AML-193 (cell line): ENCODE results near the gene ATXN1.
"Not testable (repeated sequence)": the region's sequence is repeated elsewhere in the genome, so short reads cannot be mapped to it uniquely, and the experiment has no call there.

Source experiments
- DNase-seq, 2 experiments: peaks; one replicate each; lab custom pipeline; 2025; lab: John Stamatoyannopoulos, UW

The ATXN1 gene

DNA sequence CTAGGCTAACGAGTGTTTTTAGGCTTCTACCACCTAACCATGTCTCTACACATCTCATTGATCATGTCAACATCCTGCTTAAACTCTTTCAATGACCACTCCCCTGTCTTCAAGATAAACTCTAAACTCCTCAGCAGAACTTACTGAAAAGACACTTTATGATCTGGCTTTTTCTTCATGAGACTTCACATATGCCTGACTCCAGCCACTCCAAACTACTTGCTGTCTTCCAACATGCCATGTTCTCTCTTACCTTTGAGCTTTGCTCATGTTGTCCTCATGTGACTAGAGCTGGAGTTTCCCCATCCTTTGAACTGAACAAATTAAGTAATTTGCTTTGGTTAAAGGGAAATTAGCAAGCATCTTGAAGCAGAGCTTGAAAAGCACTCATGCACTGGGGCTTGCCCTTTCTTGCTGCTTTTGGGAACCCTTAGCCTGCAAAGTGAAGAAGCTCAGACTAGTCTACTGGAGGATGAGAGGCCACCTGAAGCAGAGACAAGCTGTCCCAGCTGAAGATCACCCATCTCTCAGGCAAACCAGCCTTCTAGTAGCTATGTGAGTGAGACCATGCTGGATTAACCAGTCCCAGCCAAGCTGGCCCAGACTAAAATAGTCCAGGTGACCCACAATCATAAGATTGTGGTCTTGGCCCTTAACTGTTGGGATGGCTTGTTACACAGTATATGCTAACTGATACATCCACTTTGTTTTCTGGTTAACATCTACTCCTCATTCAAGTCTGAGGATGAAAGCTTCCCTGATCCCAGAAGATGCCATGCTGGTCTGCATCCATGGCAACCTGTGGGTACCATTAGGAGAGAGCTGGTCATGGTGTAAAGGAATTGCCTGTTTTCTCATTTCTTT is 287.1 kb downstream of the ATXN1 start:
- DNase-seq: no peak

DNA sequence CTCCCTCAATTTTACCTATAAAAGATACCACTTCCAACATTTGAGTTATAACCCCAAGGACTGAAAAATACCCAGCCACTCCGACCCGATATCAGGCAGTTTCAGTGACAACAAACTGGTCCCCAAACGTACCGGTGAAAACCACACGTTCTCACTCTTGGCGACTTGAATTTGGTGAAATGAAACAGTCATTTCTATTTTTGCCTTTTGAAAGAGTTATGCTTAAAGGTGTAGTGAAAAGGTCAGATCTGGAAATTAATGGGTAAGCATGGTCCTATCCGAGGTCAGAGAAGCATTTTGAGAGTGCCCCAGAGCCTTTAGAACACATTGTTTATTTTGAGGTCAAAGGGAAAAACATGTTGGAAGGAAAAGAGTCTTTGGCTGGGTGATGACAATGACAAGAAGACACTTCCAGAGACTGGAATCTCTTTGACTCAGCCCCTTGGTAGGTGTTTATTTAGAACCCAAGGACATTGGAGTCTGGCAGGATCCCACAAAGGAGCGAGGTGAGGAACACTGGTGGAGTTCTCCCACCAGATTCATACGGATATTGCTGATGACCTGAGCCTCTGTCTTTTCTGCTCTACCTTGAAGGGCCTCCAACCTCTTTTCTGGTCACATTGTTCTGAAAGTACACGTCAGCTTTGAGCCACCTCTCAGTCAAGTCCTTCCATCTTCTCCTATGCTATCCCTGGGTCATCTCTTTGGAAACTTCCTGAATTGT is 287.9 kb downstream of the ATXN1 start:
- no peak for DNase-seq

GRCh38 chr6:16472349-16473069 is 288.8 kb downstream of the ATXN1 start:
- no peak for DNase-seq

- DNase-seq: no peak
Observed at GRCh38 chr6:16471910-16472297, 289.4 kb downstream of the ATXN1 start.

DNA sequence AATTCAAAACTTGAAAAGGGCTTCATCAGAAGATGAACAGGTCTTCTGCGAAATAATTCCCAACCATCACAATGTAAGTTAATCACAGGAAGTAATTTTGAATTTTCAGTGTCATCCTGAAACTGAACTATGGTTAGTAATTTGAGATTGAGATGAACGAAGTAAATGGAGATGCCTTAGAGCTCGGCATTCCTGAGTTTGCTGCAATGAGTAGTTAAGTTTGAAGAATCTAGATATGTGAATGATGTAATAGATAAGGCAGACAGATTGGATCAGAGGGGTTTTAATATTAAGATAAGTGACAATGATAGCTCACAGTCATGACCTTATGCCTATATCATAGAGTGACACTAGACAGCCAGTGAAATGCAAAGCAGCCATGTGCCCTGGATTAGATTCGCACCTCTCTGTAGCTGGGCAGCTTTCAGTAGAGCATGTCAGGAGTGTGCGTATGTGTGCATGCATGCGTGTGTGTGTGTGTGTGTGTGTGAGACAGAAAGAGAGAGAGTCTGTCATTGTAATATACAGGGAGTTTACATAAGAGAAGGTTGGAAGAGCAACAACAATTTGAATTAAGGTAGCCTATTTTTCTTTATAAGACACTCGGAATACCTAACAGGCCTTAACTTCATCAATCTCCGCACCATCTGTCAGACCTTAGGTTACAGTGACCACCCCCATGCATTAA is 289.9 kb downstream of the ATXN1 start:
- DNase-seq: no peak

DNA sequence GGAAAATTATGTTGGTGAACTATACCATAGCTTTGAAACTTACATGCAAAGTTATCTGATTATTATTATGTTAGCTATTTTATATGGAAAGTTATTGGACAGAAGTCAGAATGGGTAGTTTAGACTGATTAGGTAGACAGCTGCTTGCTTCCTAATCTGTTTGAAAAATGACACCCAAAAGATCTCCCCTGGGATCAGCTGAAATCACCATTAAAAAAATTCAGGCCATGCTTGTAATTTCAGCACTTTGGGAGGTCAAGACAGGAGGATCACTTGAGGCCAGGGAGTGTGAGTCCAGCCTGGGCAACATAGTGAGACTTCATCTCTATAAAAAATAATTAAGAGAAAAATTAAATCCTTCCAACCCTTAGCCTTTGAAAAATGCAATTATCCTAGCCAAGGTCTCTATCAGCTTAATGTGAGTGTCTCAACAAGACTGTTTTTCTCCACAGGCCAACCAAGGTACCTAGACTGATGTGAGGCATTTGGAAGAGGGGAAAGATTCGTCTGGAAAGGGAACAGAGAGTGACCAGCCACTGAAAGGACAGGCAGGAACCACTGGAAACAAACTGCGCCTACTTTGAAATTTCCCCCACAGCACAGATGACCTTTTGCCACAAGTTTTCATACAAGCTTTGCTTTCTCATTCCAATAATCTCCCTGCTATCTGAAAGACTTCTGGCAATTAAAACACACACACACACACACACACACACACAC is 290.6 kb downstream of the ATXN1 start:
- no peak for DNase-seq

- no peak for DNase-seq
Observed at GRCh38 chr6:16468991-16469615, 292.2 kb downstream of the ATXN1 start.

DNA sequence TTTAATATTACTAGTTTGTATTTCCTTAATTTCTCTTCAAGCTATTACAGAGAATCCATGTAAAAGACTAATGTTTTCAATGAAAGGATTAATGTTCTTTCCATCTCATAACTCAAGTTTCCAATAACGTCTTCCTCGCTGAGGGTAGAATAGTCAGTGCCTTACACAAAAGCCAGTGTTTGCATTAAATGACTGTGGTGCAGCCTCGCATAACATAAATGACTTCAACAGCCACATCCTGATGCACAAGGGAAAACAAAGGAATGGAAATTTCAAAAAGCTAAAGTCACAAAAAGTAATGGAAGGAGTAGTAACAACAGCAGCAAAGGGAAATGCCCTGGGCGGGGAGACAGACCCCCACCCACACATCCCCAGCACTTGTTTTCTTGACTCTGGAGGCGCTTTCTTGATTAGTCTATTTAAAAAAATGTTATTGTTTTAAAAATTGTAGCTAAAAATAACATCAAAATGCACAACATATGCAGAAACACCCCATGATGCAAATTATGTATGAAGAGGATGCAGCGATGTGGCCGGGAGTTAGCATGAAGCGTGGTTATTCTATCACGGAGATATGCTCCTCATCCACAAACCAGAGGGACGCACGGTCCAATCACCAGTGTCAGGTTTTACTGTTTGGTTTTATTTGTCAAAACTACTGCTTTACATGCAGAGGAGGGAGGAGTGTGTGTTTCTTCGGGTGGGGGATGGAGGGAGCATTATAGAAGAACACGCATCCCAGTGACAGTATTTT is 294.3 kb downstream of the ATXN1 start:
- no peak for DNase-seq

GRCh38 chr6:16464045-16464444 is 297.2 kb downstream of the ATXN1 start:
- no peak for DNase-seq

- DNase-seq: not testable (repeated sequence)
Observed at GRCh38 chr6:16463246-16463645, 298.0 kb downstream of the ATXN1 start.

DNA sequence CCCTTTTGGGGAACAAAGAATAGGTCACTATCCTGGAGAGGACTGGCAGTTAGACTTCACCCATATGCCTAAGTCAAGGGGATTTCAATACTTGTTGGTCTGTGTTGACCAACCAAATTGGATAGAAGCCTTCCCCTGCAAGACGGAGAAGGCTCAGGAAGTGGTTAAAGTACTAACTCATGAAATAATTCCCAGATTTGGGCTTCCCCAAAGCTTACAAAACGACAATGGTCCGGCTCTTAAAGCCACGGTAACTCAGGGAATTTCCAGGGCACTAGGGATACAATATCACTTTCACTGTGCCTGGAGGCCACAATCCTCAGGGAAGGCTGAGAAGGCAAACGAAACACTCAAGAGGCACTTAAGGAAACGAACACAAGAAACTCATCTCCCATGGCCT is 299.8 kb downstream of the ATXN1 start:
- DNase-seq: no peak

- DNase-seq: not testable (repeated sequence)
Observed at GRCh38 chr6:16459472-16459871, 301.8 kb downstream of the ATXN1 start.

DNA sequence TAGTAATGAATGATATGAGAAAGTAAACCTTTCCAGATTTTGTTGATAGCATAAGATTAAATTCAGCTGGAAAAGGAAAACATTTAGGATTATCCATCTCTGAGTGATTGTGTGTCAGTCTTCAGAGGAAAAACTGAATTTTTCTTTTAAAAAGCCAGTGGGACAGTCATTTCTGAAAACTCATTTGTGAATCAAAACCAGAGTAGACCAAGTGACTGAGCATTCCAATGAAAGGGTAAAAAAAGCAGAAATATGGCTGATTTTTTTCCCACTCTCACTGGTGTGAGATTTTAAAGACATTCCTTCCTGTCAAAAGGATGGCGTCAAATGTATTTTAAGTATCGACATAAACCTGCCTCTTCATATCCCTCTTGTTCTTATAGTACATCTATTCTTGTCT is 308.9 kb downstream of the ATXN1 start:
- no peak for DNase-seq

DNA sequence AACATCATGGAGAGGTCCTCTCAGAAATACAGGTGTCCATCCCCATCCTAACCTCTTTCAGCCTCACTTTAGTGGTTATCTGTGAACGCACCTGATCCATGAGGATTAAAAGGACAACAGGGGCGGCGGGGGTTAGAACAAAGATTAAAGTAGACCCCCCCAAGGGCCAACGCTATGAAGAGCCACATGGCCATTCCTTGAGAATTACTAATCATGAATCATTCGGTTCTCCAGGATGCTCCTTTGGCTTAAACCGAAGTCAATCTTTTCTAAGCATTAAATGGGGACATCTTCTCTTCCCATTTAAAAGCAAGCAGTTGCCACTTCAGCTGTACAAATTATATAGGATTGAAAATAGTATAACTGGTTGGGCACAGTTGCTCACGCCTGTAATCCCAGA is 310.4 kb downstream of the ATXN1 start:
- no peak for DNase-seq

- DNase-seq: no peak
Observed at GRCh38 chr6:16450285-16450684, 311.0 kb downstream of the ATXN1 start.

GRCh38 chr6:16446273-16446672 is 315.0 kb downstream of the ATXN1 start:
- no peak for DNase-seq

DNA sequence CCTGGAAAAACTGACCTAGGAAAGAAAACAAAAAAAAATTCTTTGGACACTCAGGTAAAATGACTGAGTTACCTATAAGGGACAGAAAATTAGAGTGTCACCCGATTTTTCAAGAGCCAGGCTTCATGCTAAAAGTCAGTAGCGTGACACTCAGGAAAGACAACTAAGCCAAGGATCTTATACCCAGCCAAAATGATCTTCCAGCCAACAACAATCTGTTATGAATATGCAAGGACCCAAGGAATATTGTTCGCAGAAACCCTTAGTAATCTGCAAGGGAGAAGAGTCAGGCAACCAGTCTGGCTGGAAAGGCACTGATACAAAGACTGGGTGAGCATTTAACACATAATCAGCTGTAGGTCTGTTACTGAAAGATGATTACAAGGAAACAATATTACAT is 319.2 kb downstream of the ATXN1 start:
- no peak for DNase-seq

- DNase-seq: no peak
Observed at GRCh38 chr6:16441262-16441661, 320.0 kb downstream of the ATXN1 start.

GRCh38 chr6:16440636-16441212 is 320.5 kb downstream of the ATXN1 start:
- DNase-seq: no peak
